Activated CD4-positive, CD25-positive, alpha-beta regulatory T cell treated with anti-CD3 and anti-CD28 coated beads, Interleukin-2, amount 50 U/mL, for 24 hours (primary cell): ENCODE data around the gene SPIRE2.
A peak's percentile ranks its signal among the peaks of the same experiment; 100 is the strongest.
"Not testable (repeated sequence)": the region's sequence is repeated elsewhere in the genome, so short reads cannot be mapped to it uniquely, and the experiment has no call there.

Experiments used
- ATAC-seq, 2 donors: fragments of 150-1000 bp; cut with Tn5 transposase; one replicate each; pipeline ENCODE4 v1.10.0; 2021; ENCODE audit warnings: mild to moderate bottlenecking in 1 of 2, moderate library complexity in 1 of 2

SPIRE2 gene, protein sequence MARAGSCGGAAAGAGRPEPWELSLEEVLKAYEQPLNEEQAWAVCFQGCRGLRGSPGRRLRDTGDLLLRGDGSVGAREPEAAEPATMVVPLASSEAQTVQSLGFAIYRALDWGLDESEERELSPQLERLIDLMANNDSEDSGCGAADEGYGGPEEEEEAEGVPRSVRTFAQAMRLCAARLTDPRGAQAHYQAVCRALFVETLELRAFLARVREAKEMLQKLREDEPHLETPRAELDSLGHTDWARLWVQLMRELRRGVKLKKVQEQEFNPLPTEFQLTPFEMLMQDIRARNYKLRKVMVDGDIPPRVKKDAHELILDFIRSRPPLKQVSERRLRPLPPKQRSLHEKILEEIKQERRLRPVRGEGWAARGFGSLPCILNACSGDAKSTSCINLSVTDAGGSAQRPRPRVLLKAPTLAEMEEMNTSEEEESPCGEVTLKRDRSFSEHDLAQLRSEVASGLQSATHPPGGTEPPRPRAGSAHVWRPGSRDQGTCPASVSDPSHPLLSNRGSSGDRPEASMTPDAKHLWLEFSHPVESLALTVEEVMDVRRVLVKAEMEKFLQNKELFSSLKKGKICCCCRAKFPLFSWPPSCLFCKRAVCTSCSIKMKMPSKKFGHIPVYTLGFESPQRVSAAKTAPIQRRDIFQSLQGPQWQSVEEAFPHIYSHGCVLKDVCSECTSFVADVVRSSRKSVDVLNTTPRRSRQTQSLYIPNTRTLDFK

DNA sequence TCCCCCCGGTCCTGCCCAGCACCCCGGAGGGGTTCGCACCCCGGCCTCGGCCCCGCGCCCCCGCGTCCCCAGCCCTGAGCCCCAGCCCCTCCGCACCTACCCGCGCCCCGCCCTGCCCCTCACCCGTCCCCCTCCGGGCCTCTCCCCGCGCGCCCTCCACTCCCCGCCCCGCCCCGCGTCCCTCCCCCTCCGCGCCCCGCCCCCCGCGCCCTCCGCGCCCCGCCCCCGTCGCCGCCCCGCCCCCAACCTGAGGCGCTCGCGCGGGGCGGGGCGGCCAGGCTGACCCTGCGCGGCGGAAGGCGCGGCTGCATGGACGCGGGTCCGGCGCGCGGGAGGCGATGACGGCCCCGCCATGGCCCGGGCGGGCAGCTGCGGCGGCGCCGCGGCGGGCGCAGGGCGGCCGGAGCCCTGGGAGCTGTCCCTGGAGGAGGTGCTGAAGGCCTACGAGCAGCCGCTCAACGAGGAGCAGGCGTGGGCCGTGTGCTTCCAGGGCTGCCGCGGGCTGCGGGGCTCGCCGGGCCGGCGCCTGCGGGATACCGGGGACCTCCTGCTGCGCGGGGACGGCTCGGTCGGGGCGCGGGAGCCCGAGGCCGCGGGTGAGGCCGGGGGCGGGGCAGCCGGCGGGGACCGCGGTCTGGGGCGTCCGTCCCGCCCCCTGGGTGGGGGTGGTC lies at the start of gene SPIRE2:
SPIRE2 (plus strand) TSS at position 277 of the 671 bp plus-strand sequence; CDS start at position 353, 76 bp downstream.
- ATAC-seq = peak; percentile 91 to 92

DNA sequence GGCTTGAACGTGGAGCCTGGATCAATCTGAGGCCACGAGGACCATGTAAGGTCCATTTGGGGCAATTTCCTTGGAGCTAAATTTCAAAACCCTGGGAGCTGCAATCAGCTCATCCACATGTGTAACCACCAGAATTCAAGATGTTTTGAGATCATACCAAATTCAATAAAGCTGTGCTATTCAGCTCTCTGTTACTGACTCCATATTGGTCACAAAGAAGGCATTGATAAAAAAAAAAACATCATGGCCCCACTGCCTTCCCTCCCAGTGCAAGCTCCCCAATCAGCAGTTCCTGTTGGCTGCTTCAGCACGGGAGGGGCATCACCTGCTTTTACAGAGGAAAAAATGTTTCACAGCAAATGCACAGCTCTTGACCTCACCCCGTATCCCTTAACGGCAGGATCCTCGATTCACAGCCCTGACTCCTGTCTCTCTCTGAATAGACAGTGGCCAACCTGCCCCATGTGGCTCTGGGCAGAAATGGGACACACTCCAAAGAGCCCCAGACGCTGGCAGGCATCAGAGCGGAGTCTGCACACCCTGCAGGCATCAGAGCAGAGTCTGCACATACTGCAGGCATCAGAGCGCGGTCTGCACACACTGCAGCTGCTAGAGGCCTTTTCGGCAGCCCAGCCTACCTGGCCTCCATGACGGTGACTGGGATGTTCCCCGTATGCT lies 48.9 kb upstream of the SPIRE2 start:
- ATAC-seq = no peak

DNA sequence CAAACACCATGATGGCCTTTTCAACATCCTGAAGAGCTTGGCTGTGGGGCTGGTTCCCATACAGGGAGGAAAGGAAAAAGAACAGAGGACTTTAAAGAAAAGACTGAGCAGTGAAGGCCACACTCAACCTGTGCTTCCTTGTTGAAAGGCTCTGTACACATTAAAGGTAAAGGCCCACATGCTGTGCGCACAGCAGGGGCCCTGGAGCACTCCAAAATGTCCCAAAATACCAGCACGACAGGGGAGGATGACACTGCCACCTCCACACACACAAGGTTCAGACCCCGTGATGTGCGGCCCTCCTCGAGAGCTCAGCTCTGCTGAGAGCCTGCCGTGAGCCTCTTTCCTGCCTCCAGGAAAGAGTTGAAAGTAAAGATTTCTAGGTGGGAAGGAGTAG lies 48.4 kb upstream of the SPIRE2 start:
- no peak for ATAC-seq

DNA sequence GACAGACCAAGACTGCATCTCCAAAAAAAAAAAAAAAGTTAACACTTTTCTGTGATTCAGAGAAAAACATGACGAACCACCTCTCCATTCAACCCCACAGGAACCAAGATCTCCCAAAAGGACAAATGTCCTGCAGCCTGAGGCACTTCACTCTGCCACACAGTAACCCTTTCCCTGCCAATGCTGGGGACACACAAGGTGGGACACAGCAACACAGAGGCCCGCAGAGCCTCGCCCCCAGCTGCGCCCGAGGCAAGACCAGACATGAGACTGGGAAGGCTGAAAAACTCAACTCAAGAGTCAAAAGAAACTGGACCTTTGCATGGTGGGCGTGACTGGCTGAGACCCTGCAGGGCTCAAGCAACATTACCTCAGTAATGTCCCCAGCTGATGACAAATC lies 45.8 kb upstream of the SPIRE2 start:
- no peak for ATAC-seq

DNA sequence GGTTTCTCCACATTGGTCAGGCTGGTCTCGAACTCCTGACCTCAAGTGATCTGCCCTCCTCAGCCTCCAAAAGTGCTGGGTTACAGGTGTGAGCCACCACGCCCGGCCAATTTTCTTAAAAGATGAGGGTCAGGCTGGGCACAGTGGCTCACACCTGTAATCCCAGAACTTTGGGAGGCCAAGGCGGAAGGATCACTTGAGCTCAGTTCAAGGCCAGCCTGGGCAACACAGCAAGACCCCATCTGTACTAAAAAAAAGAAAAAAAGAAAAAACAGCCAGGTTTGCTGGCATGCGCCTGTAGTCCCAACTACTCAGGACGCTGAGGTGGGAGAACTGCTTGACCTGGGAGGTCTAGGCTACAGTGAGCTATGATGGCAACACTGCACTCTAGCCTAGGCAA lies 44.3 kb upstream of the SPIRE2 start:
- not testable (repeated sequence) for ATAC-seq

DNA sequence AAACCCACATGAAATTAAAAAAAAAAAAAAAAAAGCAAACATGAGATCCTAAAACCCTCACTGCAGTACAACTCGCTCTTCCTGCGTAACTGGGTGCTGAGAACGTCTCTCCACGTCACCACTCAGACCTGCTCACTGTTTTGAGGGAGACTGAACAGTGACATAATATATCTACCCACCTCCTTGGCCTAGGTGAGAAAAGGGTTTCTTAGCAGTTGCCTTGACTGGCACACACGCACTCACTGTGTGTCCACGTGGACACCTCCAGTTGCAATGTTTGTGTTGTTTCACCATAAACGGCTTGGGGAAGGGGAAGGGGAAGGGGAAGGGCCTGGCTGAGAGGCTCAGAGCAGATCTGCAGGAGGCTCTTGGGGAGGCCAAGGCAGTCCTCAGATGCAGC lies 43.9 kb upstream of the SPIRE2 start:
- no peak for ATAC-seq

DNA sequence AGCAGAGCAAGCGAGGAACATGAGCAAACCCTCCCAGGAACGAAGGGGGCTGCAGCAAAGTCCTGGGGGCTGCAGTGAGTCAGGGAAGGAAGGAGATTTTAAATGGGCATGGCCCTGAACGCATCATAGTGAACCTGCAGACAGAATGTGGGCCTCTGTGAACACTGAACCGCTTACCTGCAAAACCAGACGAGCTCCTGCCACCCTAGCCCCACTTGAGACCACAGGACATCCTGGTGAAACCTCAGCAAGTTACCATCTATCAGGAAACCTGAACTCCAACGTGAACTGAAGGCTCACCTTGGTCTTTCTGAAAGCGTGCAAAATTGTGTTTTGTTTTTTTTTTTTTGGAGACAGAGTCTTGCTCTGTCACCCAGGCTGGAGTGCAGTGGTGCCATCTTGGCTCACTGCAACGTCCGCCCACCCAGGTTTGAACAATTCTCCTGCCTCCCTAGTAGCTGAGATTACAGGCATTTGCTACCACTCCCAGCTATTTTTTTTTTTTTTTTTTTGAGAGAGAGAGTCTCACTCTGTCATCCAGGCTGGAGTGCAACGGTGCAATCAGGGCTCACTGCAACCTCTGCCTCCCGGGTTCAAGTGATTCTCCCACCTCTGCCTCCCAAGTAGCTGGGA lies 42.6 kb upstream of the SPIRE2 start:
- ATAC-seq = no peak

DNA sequence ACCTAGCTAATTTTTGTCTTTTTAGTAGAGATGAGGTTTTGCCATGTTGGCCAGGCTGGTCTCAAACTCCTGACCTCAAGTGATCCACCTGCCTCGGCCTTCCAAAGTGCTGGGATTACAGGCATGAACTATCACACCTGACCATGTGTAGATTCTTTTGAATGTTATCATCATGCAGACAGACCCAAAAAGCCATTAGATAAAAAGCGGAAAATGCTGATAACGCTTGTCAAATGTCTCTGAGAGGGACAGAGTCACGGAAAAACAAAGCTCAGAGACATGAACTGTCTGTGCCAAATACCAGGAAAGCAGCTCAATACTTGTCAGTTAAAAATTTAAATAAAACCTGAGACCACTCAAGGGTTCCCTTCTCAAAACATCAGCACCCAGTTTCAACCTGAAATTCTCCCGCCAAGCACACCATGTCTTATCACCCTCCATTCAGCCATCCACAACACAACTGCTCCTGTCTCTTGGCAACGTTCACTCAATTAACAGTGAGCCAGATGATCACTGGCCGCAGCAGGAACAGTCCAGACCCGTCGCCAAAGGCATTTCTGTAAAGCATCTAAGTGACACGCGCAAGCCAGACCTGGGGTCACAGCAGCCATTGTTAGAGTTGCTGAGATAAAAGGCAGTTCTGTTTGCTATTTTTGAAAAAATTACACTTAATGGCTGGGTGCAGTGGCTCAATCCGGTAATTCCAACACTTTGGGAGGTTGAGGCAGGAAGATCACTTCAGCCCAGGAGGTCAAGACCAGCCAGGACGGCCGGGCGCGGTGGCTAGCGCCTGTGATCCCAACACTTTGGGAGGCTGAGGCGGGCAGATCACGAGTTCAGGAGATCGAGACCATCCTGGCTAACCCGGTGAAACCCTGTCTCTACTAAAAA lies 41.6 kb upstream of the SPIRE2 start:
- no peak for ATAC-seq

DNA sequence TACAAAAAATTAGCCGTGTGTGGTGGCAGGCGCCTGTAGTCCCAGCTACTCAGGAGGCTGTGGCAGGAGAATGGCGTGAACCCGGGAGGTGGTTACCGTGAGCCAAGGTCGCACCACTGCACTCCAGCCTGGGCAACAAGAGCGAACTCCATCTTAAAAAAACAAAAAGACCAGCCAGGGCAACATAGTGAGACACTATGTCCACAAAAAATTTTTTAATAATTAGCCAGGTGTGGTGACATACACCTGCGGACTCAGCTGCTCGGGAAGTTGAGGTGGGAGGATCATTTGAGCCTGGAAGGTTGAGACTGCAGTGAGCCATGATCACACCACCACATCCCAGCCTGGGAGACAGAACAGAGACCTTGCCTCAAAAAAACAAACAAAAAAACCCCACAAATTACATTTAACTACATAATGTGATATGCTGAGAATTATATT lies 40.9 kb upstream of the SPIRE2 start:
- ATAC-seq = no peak

DNA sequence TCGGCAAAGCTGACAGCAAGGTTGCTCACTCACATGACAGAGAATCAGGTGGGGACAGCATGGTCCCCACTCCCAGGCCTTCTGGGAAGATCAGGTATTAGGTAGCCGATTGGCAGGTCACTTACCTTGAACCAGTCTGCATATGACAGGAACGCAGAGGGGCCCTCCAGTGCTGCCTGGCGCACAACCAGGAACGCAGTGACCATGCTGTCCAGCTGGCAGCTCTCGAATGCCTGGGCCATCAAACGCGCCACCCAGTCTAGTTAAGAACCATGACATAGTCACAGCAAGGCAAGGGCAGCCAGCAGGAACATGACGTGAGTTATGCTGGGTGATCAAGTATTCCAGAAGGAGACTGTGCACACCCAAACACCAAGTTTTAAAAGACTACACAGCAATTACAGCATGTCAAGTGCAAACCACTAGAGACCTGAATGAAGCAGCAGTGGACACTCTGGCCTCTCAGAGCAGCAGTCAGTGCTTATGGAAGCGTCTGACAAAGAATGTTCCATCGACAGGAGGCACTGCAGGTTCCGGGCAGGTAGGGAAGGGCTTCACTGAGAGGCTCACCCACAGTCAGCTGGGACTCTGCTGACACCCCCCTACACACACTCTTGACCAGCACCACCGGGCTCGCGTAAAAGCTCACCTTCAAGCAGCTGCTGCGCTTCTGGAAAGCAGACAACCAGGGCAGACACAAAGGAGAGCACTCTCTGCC lies 36.8 kb upstream of the SPIRE2 start:
- ATAC-seq = no peak

DNA sequence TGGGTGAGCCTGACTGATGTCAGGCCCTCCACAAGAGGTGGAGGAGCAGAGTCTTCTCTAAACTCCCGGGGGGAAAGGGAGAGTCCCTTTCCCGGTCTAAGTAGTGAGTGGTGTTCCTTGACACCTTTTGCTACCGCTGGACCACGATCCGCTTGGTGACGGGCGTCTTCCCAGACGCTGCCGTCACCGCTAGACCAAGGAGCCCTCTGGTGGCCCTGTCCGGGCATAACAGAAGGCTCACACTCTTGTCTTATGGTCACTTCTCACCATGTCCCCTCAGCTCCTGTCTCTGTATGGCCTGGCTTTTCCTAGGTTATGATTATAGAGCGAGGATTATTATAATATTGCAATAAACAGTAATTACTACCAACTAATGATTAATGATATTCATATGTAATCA lies 35.2 kb upstream of the SPIRE2 start:
- ATAC-seq = not testable (repeated sequence)

DNA sequence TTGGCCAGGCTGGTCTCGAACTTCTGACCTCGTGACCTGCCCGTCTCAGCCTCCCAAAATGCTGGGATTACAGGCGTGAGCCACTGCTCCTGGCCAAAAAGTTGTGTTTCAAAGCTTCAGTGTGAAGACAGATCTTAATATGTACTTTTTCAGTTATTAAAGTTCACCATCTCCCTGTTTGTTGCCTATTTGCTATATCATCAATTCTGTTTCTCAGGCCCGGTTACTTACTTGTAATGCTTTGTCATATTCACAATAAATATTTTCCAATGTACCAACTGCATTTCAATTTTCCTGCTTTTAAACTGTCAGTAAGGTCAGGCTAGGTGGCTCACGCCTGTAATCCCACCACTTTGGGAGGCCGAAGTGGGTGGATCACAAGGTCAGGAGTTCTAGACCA lies 34.3 kb upstream of the SPIRE2 start:
- ATAC-seq = no peak

DNA sequence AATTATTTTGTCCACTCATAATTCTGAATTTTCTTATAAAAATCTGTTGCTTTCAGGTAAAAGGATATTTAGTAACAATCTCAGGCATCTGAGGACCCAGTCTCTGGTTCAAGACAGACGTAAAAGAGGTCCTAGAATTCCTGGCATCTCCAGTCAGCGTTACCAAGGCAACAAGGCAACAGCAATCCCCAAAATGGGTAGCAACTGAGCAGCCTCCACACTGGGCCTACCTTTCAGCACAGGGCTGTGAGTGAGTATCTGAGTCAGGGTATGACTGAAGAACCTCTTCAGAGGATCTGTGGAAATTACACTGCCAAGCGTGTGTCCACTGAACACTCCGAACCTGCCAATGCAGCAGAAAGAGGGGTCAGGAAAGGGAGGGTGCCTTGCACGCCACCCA lies 32.6 kb upstream of the SPIRE2 start:
- ATAC-seq = no peak

DNA sequence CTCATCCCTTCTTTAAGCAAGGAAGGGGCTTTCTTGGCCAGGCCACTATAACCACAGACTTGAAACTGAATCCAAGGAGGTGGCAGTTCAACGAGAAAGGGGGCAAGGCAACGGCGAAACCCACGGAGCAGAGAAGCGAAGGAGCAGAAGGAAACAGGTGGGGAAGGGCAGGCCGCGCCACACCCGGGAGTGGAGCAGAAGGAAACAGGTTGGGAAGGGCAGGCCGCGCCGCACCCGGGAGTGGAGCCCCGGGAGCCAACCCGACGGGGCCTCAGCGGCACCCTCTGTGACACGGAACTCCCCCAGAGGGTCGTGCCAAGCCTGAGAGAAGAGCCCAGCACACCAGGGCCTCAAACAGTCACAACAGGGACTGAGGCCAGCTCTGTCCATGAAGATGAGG lies 32.2 kb upstream of the SPIRE2 start:
- no peak for ATAC-seq

DNA sequence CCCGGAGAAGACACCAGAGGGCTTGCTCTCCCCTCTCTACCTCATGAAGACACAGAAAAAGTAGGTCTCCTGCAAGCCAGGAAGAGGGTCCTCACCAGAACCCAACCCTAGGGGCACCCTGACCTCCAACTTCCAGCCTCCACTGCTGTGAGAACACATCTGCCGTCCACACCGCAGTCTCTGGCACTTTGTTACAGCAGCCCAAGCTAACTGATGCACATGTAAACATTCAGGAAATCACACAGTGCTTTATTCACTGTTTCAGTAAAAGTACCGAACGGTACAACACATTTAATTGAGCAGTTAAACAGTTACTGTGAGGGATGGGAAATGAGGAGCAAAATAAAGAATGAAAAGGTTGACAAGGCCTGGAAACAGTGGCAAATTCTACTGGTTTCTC lies 30.1 kb upstream of the SPIRE2 start:
- ATAC-seq = no peak

DNA sequence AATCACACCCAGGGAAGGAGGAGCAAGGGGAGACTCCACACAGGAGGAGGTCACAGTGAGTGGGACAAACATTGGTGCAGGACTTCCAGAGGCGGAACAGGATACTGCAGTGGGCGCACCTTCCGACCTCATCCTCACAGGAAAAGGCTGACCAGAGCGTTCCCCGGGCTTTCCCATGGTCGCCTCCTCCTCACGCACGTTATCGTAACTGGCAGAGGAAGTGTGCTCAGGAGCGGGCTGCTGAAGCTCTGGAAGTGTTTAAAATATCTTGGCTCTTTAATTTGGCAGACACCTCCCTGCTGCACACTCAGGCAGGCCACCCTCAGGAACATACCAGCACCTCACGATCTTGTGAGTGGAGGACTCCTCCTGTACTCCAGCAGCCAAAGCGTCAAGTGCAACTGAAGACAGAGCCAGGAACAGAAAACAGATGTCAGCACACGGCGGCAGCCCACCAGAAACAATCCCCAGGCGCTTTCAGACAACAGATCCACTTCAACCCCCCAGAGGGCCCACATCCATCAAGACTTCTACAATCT lies 29.4 kb upstream of the SPIRE2 start:
- ATAC-seq = no peak

DNA sequence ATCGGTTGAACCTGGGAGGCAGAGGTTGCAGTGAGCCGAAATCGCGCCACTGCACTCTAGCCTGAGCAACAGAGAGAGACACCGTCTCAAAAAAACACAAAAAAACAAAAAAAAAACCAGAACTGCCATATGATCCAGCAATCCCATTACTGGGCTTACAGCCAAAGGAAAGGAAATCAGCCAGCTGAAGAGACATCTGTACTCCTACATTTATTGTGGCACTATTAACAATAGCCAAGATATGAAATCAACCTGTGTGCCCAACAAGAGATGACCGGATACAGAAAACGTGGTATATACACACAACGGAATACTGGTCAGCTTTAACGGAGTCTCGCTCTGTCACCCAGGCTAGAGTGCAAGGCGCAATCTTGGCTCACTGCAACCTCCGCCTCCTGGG lies 26.5 kb upstream of the SPIRE2 start:
- ATAC-seq = no peak

DNA sequence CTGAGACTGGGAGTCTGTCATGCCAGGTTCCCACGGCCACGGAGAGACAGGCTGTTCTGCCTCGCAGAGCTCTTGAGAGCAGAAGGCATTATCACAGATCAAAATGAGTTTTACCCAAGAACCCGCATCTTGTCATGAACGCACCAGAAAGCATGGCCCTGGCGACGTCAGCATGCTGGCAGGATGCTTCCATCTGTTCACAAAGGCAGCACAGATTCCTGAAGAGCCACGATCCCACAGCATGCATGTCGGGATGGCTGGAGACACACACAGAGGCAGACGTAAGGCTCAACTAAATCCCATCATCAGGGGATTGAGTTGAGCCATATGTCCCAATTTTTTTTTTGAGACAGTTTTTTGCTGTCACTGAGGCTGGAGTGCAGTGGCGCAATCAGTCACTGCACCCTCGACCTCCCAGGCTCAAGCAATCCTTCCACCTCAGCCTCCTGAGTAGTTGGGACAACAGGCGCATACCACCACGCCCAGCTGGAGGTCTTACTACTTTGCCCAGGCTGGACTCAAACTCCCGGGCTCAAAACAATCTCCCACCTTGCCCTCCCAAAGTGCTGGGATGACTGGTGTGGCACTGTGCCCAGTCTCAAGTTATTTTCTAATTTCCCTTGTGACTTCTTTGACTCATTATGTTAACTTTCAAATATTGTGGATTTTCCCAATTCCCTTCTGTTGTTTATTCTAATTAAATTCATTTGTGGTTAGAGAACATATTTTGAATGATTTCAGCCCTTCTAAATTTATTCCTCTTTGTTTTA lies 23.0 kb upstream of the SPIRE2 start:
- no peak for ATAC-seq

DNA sequence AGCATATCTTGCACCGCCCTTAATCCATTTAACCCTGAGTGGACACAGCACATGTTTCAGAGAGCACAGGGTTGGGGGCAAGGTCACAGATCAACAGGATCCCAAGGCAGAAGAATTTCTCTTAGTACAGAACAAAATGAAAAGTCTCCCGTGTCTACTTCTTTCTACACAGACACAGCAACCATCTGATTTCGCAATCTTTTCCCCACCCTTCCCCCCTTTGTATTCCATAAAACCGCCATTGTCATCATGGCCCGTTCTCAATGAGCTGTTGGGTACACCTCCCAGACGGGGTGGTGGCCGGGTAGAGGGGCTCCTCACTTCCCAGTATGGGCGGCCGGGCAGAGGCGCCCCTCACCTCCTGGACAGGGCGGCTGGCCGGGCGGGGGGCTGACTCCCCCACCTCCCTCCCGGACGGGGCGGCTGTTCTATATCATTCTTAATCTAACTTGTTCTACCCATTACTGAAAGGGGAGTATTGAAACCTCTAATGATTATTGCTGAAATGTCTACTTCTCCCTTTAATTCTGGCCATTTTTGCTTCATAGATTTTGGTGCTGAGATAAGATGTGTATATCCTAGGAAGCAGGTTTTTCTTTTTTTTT lies 21.6 kb upstream of the SPIRE2 start:
- ATAC-seq = not testable (repeated sequence)
